GM19099 (cell line): ENCODE data around the gene NLRP10.

Experiments
- POLR2A ChIP-seq: IDR thresholded peaks from 3 replicates; pipeline ENCODE4 v1.6.1; 2011; ENCODE audit warnings: low read depth; ENCODE audit not compliant: insufficient read length; ENCODE audit errors: extremely low read depth

NLRP10 gene, protein sequence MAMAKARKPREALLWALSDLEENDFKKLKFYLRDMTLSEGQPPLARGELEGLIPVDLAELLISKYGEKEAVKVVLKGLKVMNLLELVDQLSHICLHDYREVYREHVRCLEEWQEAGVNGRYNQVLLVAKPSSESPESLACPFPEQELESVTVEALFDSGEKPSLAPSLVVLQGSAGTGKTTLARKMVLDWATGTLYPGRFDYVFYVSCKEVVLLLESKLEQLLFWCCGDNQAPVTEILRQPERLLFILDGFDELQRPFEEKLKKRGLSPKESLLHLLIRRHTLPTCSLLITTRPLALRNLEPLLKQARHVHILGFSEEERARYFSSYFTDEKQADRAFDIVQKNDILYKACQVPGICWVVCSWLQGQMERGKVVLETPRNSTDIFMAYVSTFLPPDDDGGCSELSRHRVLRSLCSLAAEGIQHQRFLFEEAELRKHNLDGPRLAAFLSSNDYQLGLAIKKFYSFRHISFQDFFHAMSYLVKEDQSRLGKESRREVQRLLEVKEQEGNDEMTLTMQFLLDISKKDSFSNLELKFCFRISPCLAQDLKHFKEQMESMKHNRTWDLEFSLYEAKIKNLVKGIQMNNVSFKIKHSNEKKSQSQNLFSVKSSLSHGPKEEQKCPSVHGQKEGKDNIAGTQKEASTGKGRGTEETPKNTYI

DNA sequence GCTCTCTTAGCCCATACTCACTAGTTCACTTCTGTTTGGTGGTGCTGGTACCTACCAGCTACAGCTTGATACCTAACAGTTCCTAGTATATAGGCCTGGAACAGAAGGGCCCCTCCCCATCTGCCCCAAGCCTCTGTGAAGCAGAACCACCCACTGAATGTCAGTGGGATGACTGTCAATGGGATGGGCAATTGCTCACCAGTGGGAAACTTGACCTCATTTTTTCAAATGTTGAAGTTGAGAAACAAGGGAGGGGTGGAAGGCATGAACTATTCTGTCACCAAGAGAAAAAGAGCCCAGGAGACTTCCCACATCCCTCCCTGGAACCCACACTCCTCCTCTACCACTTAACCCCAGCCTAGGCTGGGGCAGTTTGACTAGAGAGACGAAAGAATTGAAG is at the start of gene NLRP10:
TSS of gene NLRP10 (minus strand) at position 62 of the 400 bp plus-strand sequence. CDS start 1,952 bp downstream, outside the sequence.
- no peak for TF ChIP-seq POLR2A

DNA sequence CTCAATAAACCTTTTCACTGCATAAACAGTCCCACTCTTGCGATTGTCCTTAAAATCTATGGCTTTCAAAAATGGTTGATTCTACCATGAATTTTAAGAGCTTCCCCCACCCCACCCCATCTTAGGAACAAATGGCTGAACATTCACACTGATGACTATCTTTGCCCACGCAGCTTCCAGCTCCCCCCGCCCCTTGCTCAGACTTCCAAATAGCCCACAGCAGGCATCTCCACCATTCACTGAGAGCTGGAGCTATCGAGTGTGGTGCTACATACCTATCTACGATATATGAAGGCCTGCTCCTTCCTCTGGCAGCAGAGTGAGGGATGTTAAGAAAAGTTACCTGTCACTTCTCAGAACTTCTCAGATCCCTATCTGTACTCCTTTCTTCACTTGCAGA is 48.6 kb upstream of the NLRP10 start:
- no peak for TF ChIP-seq POLR2A

DNA sequence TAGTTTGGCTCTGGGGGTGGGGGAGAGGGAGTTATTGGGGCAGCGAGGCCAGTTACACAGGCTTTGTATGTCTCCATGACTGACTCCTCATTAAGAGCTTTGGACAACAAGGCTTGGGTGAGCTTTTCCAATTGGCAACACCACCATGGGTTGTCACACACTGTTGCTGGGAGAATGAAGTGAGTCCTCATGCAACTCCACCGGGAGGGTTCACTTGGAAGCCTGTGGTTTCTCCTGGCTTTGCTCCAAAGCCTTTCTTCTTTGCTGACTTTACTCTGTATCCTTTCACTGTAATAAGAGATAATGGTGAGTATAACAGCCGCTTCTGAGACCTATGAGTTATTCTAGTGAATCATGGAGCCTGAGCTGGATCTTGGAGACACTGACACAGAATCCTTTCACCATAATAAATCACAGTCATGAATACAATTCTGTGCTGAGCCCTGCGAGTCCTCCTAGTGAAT is 46.8 kb upstream of the NLRP10 start:
- no peak for TF ChIP-seq POLR2A

DNA sequence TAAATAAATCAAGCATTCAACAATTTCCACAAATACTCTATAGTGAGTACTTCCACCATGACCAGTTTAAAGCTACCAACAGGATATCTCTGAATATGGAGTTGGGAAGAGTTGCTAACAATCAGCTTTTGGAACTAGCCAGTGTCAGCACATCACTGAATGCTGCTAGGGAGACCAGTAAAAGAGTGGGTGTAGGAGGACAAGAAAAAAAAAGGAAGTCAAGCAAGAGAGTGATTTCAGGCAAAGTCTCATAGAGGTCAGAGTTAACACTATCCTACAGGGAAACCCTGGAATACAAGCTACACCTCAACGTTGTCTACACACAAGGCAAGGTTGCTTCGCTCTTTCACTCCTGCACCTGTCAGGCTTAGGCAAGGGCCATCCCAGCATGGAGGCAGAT is 46.1 kb upstream of the NLRP10 start:
- TF ChIP-seq POLR2A = no peak

DNA sequence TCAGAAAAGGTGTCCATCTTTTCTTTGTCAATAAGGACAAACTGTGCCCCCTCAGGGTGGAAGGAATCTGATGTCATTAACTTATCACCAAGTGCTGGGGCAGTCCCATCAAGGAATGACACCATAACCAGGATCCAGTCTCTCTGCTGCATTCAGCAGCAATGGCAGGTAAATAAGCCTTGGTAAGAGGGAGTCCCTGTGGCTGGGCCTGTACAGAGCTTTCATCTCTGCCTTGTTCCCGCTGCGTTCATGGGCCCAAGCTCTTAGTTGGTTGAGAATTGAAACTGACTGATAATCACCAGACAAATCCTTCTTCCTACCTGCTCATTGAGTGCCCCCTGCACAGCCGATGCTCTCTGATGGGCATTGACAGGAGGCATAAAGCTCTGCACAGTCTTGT is 44.6 kb upstream of the NLRP10 start:
- TF ChIP-seq POLR2A = no peak

DNA sequence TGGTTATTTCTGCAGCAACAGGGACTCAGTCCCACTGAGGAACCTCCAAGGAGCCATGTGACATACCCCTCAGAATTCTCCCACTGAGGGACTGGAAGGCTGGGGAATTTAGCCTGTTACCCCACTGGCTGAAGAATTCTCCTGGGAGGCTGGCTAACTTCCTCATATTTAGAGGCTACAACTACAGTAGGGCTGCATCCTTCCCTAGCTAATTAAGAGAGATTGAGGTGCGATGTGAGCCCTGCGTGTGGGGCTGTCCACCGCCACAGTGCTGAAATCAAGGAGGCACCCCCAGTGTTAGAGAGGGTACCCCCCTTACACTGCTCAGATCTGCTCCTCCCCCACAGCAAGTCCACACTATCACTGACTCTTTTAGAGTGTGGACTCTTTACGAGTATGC is 43.0 kb upstream of the NLRP10 start:
- TF ChIP-seq POLR2A = no peak

DNA sequence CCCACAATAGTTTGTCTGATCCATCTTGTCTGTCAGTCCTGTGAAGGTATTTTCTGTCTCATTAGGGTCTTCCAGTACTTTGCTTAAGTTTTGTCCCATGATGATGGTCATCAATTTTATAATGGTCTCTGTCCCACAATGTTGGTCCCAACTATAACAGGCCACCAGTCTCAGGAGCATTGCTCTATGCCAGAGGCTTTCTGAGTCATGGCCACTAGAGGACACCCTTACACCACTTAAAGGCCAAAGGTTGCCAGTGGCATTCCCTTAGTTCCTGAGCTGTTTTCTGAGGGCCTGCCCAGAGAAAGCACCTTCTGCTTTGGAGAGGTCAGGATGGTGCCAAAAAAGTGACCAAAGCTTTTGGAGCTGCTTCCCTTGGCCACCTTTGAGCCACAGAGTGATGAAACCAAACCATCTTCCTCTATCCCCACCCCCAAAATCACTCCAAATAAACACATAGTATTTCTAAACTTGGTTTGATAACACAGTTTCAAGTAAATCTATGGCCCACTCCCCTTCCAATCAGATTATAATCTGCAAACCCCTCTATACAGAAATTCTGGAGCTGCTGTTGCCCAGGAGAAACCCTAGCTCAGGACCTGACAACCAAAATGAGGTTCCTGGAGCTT is 41.2 kb upstream of the NLRP10 start:
- no peak for TF ChIP-seq POLR2A

DNA sequence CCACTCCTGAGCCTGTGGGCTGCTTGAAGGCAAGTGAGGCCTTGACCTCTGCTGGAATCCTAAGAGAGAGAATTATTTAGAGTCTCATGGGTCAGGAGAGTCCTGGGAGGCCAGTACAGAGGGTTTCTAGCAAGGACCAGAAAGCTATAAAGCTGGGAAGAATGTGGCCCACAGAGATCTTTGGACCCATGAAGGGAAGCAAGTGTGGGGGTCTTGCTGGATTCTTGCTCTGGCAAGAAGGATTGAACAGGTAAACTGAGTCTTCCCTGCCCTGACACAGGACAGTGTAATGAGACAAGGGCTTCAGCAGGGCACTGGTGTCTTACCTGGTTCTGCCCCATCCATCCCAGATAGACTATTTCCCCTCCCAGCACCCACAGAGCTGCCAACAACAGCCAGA is 40.3 kb upstream of the NLRP10 start:
- TF ChIP-seq POLR2A = no peak

DNA sequence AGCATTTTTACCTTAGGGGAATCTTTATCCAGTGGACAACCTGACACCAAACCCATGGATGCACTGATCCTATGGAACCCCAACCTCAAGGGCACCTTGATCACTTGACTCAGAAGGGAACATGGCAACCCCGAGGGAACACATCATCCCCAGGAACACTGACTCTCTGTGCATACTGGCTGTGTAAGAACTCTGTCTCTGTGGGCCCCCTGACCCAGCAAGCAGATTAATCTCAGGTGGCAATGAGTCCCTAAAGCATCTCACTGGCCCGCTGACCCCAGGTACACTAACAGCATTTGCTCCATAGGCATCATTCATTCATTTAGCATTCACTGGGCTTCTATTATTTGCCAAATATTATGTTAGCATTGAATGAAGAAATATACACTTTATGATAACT is 38.8 kb upstream of the NLRP10 start:
- no peak for TF ChIP-seq POLR2A

DNA sequence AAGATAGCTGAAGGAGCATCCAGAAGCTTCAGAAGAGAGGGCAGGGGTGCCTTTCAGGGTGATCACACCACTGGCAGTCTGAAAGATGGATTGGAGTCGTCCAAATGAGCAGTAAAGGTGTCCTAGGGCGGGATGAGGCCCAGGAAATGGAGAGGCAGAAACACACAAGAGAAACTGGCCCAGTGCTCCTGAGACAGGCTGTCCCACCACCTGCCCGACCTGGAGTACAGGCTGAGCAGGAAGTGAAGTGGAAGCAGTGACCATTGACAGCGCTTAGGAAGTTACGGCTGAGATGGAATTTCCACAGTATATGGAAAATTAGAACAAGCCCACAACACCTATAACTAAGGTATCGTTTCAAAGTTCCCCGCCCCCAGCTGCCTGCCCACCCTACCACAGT is 37.9 kb upstream of the NLRP10 start:
- no peak for TF ChIP-seq POLR2A

DNA sequence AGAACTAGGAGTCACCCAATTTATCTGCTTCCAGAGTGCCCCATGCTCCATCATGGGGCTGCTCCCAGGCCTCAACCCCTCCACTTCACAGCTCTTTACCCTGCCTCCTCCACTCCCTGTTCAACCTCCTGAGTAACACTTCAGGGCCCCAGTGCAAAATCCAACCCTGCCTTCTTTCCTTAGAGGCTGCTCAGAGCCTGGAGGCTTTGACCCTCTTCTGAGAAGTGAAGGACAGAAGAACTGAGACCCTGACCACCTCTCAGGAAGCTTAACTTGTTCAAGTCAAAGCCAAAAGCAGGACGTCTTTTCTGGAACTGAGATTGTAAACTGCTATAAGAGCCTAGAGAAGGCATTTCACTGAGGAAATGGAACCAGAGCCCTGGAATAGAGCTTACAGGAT is 37.4 kb upstream of the NLRP10 start:
- TF ChIP-seq POLR2A = no peak

DNA sequence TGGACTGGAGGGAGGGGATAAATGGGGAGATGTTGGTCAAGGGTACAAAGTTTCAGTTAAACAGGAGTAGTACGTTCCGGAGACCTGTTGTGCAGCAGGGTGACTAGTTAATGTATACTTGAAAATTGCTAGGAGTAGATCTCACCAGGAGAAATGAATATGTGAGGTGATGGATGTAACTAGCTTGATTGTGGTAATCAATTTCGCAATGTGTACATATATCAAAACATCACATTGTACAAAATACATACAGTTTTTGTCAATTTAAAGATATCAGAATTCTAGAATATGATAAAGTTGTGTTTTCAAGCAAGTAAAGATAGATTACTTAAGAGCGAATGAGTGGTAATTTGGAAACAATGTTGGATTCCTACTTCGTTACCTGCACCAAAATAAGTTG is 35.1 kb upstream of the NLRP10 start:
- no peak for TF ChIP-seq POLR2A

DNA sequence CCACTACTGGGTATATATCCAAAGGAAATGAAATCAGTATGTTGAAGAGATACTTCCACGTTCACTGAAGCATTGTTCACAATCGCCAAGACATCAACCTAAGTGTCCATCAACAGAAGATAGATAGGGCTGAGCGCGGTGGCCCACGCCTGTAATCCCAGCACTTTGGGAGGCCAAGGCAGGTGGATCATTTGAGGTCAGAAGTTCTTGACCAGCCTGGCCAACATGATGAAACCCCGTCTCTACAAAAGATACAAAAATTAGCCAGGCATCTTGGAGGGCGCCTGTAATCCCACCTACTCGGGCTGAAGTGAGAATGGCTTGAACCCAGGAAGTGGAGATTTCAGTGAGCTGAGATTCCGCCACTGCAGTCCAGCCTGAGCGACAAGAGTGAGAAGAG is 34.5 kb upstream of the NLRP10 start:
- no peak for TF ChIP-seq POLR2A

DNA sequence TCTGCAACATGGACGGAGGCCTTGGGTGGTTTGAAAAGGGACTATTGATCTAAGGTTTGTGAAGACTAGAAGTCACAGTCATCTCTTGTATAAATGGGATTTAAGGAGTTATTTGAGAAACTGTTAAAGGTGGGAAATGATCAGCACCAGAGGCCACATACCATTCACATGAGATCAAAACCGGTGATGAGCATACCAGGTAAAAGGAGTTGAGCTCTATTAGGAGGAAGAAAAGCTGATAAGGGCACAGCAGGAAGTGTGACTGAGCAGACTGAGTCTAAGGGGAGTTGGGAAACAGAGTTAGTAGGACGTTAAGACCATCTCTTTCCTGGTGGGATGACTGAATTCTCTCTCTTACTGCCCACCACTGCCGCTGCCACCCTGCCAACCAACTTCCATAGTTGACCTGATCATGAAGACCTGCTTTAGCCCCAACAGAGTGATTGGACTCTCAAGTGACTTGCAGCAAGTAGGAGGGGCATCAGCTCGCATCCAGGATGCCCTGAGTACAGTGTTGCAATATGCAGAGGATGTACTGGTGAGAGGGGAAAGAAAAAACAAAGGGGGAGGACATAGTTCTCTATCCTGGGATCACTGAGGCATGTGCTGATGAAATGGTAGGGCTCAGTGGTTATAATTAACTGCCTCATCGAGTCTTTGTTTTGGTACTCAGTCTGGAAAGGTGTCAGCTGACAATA is 29.5 kb upstream of the NLRP10 start:
- TF ChIP-seq POLR2A = no peak
